Measurements from ENCODE around the gene SIDT1. TPM values are rescaled to one million over a fixed set of nuclear protein-coding genes. Genes with fewer than 3 reads are reported as not detected.

SIDT1 gene
- total RNA-seq, 2 donors from 2014 or later = 1.6 to 14.0 TPM

GRCh38 chr3:113552851-113553250 is 20.5 kb downstream of the SIDT1 start:
- H3K36me3 ChIP-seq = no peaks in the 10 kb centered on the region

GRCh38 chr3:113555138-113555537 is 22.8 kb downstream of the SIDT1 start:
- Histone ChIP-seq H3K27me3 (replicated peaks; ENCODE audit: insufficient read depth) (no peaks in the 10 kb centered on the region), H3K27ac (no peak overlapping the region), H3K4me1 (ENCODE audit: control insufficient read depth in 1 of 2, low read depth in 2 of 2) (no peaks in the 10 kb centered on the region), H3K4me3 (no peak overlapping the region), H3K9me3 (no peaks in the 10 kb centered on the region), H3K36me3 (no peaks in the 10 kb centered on the region)
- ATAC-seq (ENCODE audit: insufficient number of reproducible peaks, low FRiP score, low read depth) (no peak), DNase-seq (ENCODE audit: low spot score) (no peak)
- TF ChIP-seq CTCF (IDR thresholded peaks at IDR 0.05) = no peak

More at GRCh38 chr3:113552851-113553250, 20.5 kb downstream of the SIDT1 start:
- no peak overlapping the region for H3K4me3 ChIP-seq
- no peaks in the 10 kb centered on the region for H3K4me1 ChIP-seq (ENCODE audit: control insufficient read depth in 1 of 2, low read depth in 2 of 2)
- no peak for ATAC-seq (ENCODE audit: insufficient number of reproducible peaks, low FRiP score, low read depth)
- H3K27me3 ChIP-seq (replicated peaks; ENCODE audit: insufficient read depth) = no peaks in the 10 kb centered on the region
- no peak for TF ChIP-seq CTCF (IDR thresholded peaks at IDR 0.05)
- no peak overlapping the region for H3K27ac ChIP-seq
- no peaks in the 10 kb centered on the region for H3K9me3 ChIP-seq
- DNase-seq (ENCODE audit: low spot score) = no peak

- Histone ChIP-seq H3K4me1 (ENCODE audit: control insufficient read depth in 1 of 2, low read depth in 2 of 2) (no peaks in the 10 kb centered on the region), H3K9me3 (no peaks in the 10 kb centered on the region), H3K27ac (no peak overlapping the region), H3K4me3 (no peak overlapping the region), H3K27me3 (replicated peaks; ENCODE audit: insufficient read depth) (no peaks in the 10 kb centered on the region), H3K36me3 (no peaks in the 10 kb centered on the region)
- TF ChIP-seq CTCF (IDR thresholded peaks at IDR 0.05) = no peak
- no peak for ATAC-seq (ENCODE audit: insufficient number of reproducible peaks, low FRiP score, low read depth)
- DNase-seq (ENCODE audit: low spot score) = no peak
Observed at GRCh38 chr3:113556316-113556945, 24.1 kb downstream of the SIDT1 start.

GRCh38 chr3:113556946-113557335 is 24.6 kb downstream of the SIDT1 start:
- Histone ChIP-seq H3K36me3 (no peaks in the 10 kb centered on the region), H3K27ac (no peak overlapping the region), H3K4me1 (ENCODE audit: control insufficient read depth in 1 of 2, low read depth in 2 of 2) (no peaks in the 10 kb centered on the region), H3K9me3 (no peaks in the 10 kb centered on the region), H3K4me3 (no peak overlapping the region), H3K27me3 (replicated peaks; ENCODE audit: insufficient read depth) (no peaks in the 10 kb centered on the region)
- TF ChIP-seq CTCF (IDR thresholded peaks at IDR 0.05) = no peak
- DNase-seq (ENCODE audit: low spot score) = no peak
- no peak for ATAC-seq (ENCODE audit: insufficient number of reproducible peaks, low FRiP score, low read depth)

- no peaks in the 10 kb centered on the region for H3K27me3 ChIP-seq (replicated peaks; ENCODE audit: insufficient read depth)
- no peaks in the 10 kb centered on the region for H3K4me1 ChIP-seq (ENCODE audit: control insufficient read depth in 1 of 2, low read depth in 2 of 2)
- H3K36me3 ChIP-seq = no peaks in the 10 kb centered on the region
- no peak for TF ChIP-seq CTCF (IDR thresholded peaks at IDR 0.05)
- H3K4me3 ChIP-seq = no peak overlapping the region
- no peak for DNase-seq (ENCODE audit: low spot score)
- H3K9me3 ChIP-seq = no peaks in the 10 kb centered on the region
- no peak for ATAC-seq (ENCODE audit: insufficient number of reproducible peaks, low FRiP score, low read depth)
- no peak overlapping the region for H3K27ac ChIP-seq
Observed at GRCh38 chr3:113557374-113557773, 25.0 kb downstream of the SIDT1 start.
